Stomach smooth muscle (tissue), 2 donors: ENCODE measurements around the gene CCDC112.

Source experiments
- H3K27ac ChIP-seq: one replicate; pipeline ENCODE4 v1.7.0; 2013; ENCODE audit warnings: mild to moderate bottlenecking, low read length, inconsistent platforms
- H3K27me3 ChIP-seq, 2 donors: one replicate each; pipeline ENCODE4 v1.7.0; 2013; ENCODE audit warnings: low read length in 2 of 2; ENCODE audit not compliant: insufficient read depth in 2 of 2, control insufficient read depth in 1 of 2
- H3K36me3 ChIP-seq, 2 donors: one replicate each; pipeline ENCODE4 v1.7.0; 2013; ENCODE audit warnings: low read length in 2 of 2; ENCODE audit not compliant: control insufficient read depth in 2 of 2, insufficient read depth in 2 of 2
- H3K4me1 ChIP-seq: one replicate; pipeline ENCODE4 v1.7.0; 2013; ENCODE audit warnings: low read length; ENCODE audit not compliant: control insufficient read depth, insufficient read depth
- H3K4me3 ChIP-seq, 2 donors: one replicate each; pipeline ENCODE4 v1.7.0; 2013; ENCODE audit warnings: low read length in 2 of 2
- H3K9ac ChIP-seq, 2 donors: one replicate each; pipeline ENCODE4 v1.7.0; 2013; ENCODE audit warnings: low read length in 2 of 2, mild to moderate bottlenecking in 1 of 2
- H3K9me3 ChIP-seq, 2 donors: one replicate each; pipeline ENCODE4 v1.7.0; 2013; ENCODE audit warnings: low read length in 2 of 2; ENCODE audit not compliant: control insufficient read depth in 2 of 2
- donor health status: healthy.
- donor health status: Pancreatic carcinoma.

The CCDC112 gene

GRCh38 chr5:115231598-115231997 is 64.9 kb downstream of the CCDC112 start:
- Histone ChIP-seq H3K36me3 (peaks cover 9 to 34% of the 10 kb centered on the region in 2 donors), H3K9me3 (no peaks in the 10 kb centered on the region), H3K4me3 (no peak overlapping the region), H3K27me3 (no peaks in the 10 kb centered on the region), H3K4me1 (no peaks in the 10 kb centered on the region), H3K27ac (no peak overlapping the region), H3K9ac (no peak overlapping the region)

DNA sequence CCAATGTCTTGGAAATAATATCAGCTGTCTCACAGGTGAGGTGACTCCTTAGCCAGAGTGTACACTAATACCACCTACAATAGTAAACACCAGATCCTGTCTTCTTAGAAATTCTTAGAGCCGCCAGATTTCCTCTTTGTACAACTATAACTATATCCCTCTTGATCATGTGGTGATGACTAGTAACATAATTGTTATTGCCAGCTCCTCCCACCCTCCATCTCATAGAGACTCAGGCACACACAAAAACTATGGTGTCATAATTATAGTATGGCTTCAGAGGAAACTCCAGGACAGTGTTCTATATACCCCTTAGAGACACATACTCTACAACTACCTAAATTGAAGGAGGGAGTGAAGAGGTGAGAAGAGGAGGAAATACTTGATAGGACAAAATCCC is 66.8 kb downstream of the CCDC112 start:
- H3K27ac ChIP-seq = no peak overlapping the region
- H3K9me3 ChIP-seq = no peaks in the 10 kb centered on the region
- no peak overlapping the region for H3K9ac ChIP-seq
- no peak overlapping the region for H3K4me3 ChIP-seq
- H3K4me1 ChIP-seq = no peaks in the 10 kb centered on the region
- no peaks in the 10 kb centered on the region for H3K27me3 ChIP-seq
- peaks cover 9 to 35% of the 10 kb centered on the region in 2 donors for H3K36me3 ChIP-seq

DNA sequence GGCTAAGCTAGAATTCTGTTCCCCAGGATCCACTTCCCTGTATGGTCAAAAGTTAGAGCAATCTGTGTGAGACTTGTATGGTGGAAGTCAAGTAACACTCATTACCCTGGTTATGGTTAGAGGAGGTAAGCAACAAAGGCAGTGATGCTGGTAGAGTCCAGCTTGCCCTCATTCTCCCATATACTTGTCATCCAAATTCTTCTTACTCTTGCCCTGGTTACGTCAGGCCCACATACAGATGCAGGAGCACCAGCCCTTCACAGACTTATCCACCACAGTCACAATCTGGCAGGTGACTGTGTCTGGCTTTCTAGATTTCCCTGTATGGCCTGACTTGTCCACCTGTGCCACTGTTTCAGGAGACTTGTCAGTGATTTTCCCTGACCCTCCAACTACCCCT is 69.2 kb downstream of the CCDC112 start:
- no peak overlapping the region for H3K4me3 ChIP-seq
- no peak overlapping the region for H3K9ac ChIP-seq

More for the DNA sequence above, 69.2 kb downstream of the CCDC112 start:
- H3K27ac ChIP-seq = no peak overlapping the region
- H3K9me3 ChIP-seq = no peaks in the 10 kb centered on the region
- no peaks in the 10 kb centered on the region for H3K4me1 ChIP-seq
- no peaks in the 10 kb centered on the region for H3K27me3 ChIP-seq
- peaks cover 11 to 41% of the 10 kb centered on the region in 2 donors for H3K36me3 ChIP-seq
